ENCODE measurements around the gene SRGAP3.

The SRGAP3 gene

GRCh38 chr3:9254764-9255163, 5.3 kb upstream of the SRGAP3 start:
- Histone ChIP-seq H3K9me3 (ENCODE audit: insufficient read depth, low read depth, low read length) (0 out of 2 replicates have a peak, but pooled peaks cover 2% of the 10 kb centered on the region), H3K27me3 (ENCODE audit: insufficient read depth, low read length) (no peaks in the 10 kb centered on the region)
- 91% methylated on average over 1 of the region's 1 CpG for WGBS

GRCh38 chr3:9253327-9253726, 3.9 kb upstream of the SRGAP3 start:
- Histone ChIP-seq H3K27ac (ENCODE audit: low read depth, low read length) (no peak overlapping the region), H3K9ac (ENCODE audit: low read depth, low read length) (no peak overlapping the region), H3K4me1 (ENCODE audit: insufficient read depth, low read length) (peaks cover 16% of the 10 kb centered on the region), H3K9me3 (ENCODE audit: insufficient read depth, low read depth, low read length) (0 out of 2 replicates have a peak, but pooled peaks cover 2% of the 10 kb centered on the region), H3K27me3 (ENCODE audit: insufficient read depth, low read length) (0 out of 2 replicates have a peak, but pooled peaks cover 4% of the 10 kb centered on the region), H3K36me3 (ENCODE audit: insufficient read depth, low read length) (no peaks in the 10 kb centered on the region), H3K4me3 (ENCODE audit: low read length) (no peak overlapping the region)
- 92% methylated on average over 5 of the region's 7 CpGs for WGBS

More at GRCh38 chr3:9254764-9255163, 5.3 kb upstream of the SRGAP3 start:
- Histone ChIP-seq H3K27ac (ENCODE audit: low read depth, low read length) (no peak overlapping the region), H3K36me3 (ENCODE audit: insufficient read depth, low read length) (no peaks in the 10 kb centered on the region), H3K4me3 (ENCODE audit: low read length) (no peak overlapping the region), H3K9ac (ENCODE audit: low read depth, low read length) (no peak overlapping the region), H3K4me1 (ENCODE audit: insufficient read depth, low read length) (peaks cover 7% of the 10 kb centered on the region)

GRCh38 chr3:9251055-9251786, 1.8 kb upstream of the SRGAP3 start:
- Histone ChIP-seq H3K27ac (ENCODE audit: low read depth, low read length) (no peak overlapping the region), H3K4me1 (ENCODE audit: insufficient read depth, low read length) (peaks cover 22% of the 10 kb centered on the region), H3K36me3 (ENCODE audit: insufficient read depth, low read length) (no peaks in the 10 kb centered on the region), H3K4me3 (ENCODE audit: low read length) (no peak overlapping the region), H3K27me3 (ENCODE audit: insufficient read depth, low read length) (0 out of 2 replicates have a peak, but pooled peaks cover 4% of the 10 kb centered on the region), H3K9me3 (ENCODE audit: insufficient read depth, low read depth, low read length) (no peaks in the 10 kb centered on the region), H3K9ac (ENCODE audit: low read depth, low read length) (no peak overlapping the region)
- 87% methylated on average over 10 of the region's 10 CpGs for WGBS

- Histone ChIP-seq H3K27me3 (ENCODE audit: insufficient read depth, low read length) (0 out of 2 replicates have a peak, but pooled peaks cover 4% of the 10 kb centered on the region), H3K4me3 (ENCODE audit: low read length) (no peak overlapping the region), H3K4me1 (ENCODE audit: insufficient read depth, low read length) (peaks cover 22% of the 10 kb centered on the region), H3K9me3 (ENCODE audit: insufficient read depth, low read depth, low read length) (no peaks in the 10 kb centered on the region), H3K9ac (ENCODE audit: low read depth, low read length) (no peak overlapping the region), H3K27ac (ENCODE audit: low read depth, low read length) (no peak overlapping the region), H3K36me3 (ENCODE audit: insufficient read depth, low read length) (no peaks in the 10 kb centered on the region)
- 61% methylated on average over 3 of the region's 4 CpGs for WGBS
Measured at GRCh38 chr3:9250236-9250635, 790 bp upstream of the SRGAP3 start.

GRCh38 chr3:9248522-9249271, 749 bp downstream of the SRGAP3 start:
- WGBS = 36% methylated on average over 13 of the region's 13 CpGs
- Histone ChIP-seq H3K27ac (ENCODE audit: low read depth, low read length) (no peak overlapping the region), H3K9me3 (ENCODE audit: insufficient read depth, low read depth, low read length) (no peaks in the 10 kb centered on the region), H3K9ac (ENCODE audit: low read depth, low read length) (peak overlapping the region; percentile 68; the same call in 1 of the 2 replicates), H3K36me3 (ENCODE audit: insufficient read depth, low read length) (no peaks in the 10 kb centered on the region), H3K4me3 (ENCODE audit: low read length) (peak overlapping the region; percentile 74), H3K27me3 (ENCODE audit: insufficient read depth, low read length) (0 out of 2 replicates have a peak, but pooled peaks cover 4% of the 10 kb centered on the region), H3K4me1 (ENCODE audit: insufficient read depth, low read length) (peaks cover 22% of the 10 kb centered on the region)

GRCh38 chr3:9247941-9248521, 1.4 kb downstream of the SRGAP3 start:
- Histone ChIP-seq H3K27ac (ENCODE audit: low read depth, low read length) (no peak overlapping the region), H3K4me3 (ENCODE audit: low read length) (peak overlapping the region; percentile 74), H3K36me3 (ENCODE audit: insufficient read depth, low read length) (no peaks in the 10 kb centered on the region), H3K9me3 (ENCODE audit: insufficient read depth, low read depth, low read length) (no peaks in the 10 kb centered on the region), H3K27me3 (ENCODE audit: insufficient read depth, low read length) (0 out of 2 replicates have a peak, but pooled peaks cover 4% of the 10 kb centered on the region), H3K4me1 (ENCODE audit: insufficient read depth, low read length) (peaks cover 22% of the 10 kb centered on the region), H3K9ac (ENCODE audit: low read depth, low read length) (no peak overlapping the region)
- 74% methylated on average over 17 of the region's 19 CpGs for WGBS

- Histone ChIP-seq H3K9ac (ENCODE audit: low read depth, low read length) (no peak overlapping the region), H3K9me3 (ENCODE audit: insufficient read depth, low read depth, low read length) (no peaks in the 10 kb centered on the region), H3K36me3 (ENCODE audit: insufficient read depth, low read length) (no peaks in the 10 kb centered on the region), H3K27ac (ENCODE audit: low read depth, low read length) (no peak overlapping the region), H3K4me1 (ENCODE audit: insufficient read depth, low read length) (peaks cover 22% of the 10 kb centered on the region), H3K27me3 (ENCODE audit: insufficient read depth, low read length) (0 out of 2 replicates have a peak, but pooled peaks cover 4% of the 10 kb centered on the region), H3K4me3 (ENCODE audit: low read length) (peak overlapping the region; percentile 74)
- 75% methylated on average over 12 of the region's 12 CpGs for WGBS
Measured at GRCh38 chr3:9247361-9247940, 2.0 kb downstream of the SRGAP3 start.

- no peak overlapping the region for H3K9ac ChIP-seq (ENCODE audit: low read depth, low read length)
- 0 out of 2 replicates have a peak, but pooled peaks cover 4% of the 10 kb centered on the region for H3K27me3 ChIP-seq (ENCODE audit: insufficient read depth, low read length)
- H3K4me3 ChIP-seq (ENCODE audit: low read length) = no peak overlapping the region
- no peaks in the 10 kb centered on the region for H3K9me3 ChIP-seq (ENCODE audit: insufficient read depth, low read depth, low read length)
- H3K27ac ChIP-seq (ENCODE audit: low read depth, low read length) = no peak overlapping the region
- WGBS = 87% methylated on average over 4 of the region's 4 CpGs
- peaks cover 22% of the 10 kb centered on the region for H3K4me1 ChIP-seq (ENCODE audit: insufficient read depth, low read length)
- H3K36me3 ChIP-seq (ENCODE audit: insufficient read depth, low read length) = no peaks in the 10 kb centered on the region
Measured at GRCh38 chr3:9246189-9246588, 3.3 kb downstream of the SRGAP3 start.

- Histone ChIP-seq H3K27ac (ENCODE audit: low read depth, low read length) (no peak overlapping the region), H3K4me3 (ENCODE audit: low read length) (no peak overlapping the region), H3K9me3 (ENCODE audit: insufficient read depth, low read depth, low read length) (no peaks in the 10 kb centered on the region), H3K36me3 (ENCODE audit: insufficient read depth, low read length) (no peaks in the 10 kb centered on the region), H3K4me1 (ENCODE audit: insufficient read depth, low read length) (peaks cover 14% of the 10 kb centered on the region), H3K27me3 (ENCODE audit: insufficient read depth, low read length) (0 out of 2 replicates have a peak, but pooled peaks cover 4% of the 10 kb centered on the region), H3K9ac (ENCODE audit: low read depth, low read length) (no peak overlapping the region)
- WGBS = 92% methylated on average over 1 of the region's 1 CpG
Measured at GRCh38 chr3:9244495-9245183, 4.8 kb downstream of the SRGAP3 start.

- H3K36me3 ChIP-seq (ENCODE audit: insufficient read depth, low read length) = no peaks in the 10 kb centered on the region
- WGBS = 91% methylated on average over 4 of the region's 4 CpGs
- H3K9me3 ChIP-seq (ENCODE audit: insufficient read depth, low read depth, low read length) = no peaks in the 10 kb centered on the region
- H3K4me3 ChIP-seq (ENCODE audit: low read length) = no peak overlapping the region
- H3K4me1 ChIP-seq (ENCODE audit: insufficient read depth, low read length) = no peaks in the 10 kb centered on the region; the same call in 1 of the 2 replicates
- no peak overlapping the region for H3K9ac ChIP-seq (ENCODE audit: low read depth, low read length)
- no peaks in the 10 kb centered on the region for H3K27me3 ChIP-seq (ENCODE audit: insufficient read depth, low read length)
- H3K27ac ChIP-seq (ENCODE audit: low read depth, low read length) = no peak overlapping the region
Measured at GRCh38 chr3:9241956-9242355, 7.5 kb downstream of the SRGAP3 start.
